ENCODE measurements around the gene RPSA.

Gene RPSA

DNA sequence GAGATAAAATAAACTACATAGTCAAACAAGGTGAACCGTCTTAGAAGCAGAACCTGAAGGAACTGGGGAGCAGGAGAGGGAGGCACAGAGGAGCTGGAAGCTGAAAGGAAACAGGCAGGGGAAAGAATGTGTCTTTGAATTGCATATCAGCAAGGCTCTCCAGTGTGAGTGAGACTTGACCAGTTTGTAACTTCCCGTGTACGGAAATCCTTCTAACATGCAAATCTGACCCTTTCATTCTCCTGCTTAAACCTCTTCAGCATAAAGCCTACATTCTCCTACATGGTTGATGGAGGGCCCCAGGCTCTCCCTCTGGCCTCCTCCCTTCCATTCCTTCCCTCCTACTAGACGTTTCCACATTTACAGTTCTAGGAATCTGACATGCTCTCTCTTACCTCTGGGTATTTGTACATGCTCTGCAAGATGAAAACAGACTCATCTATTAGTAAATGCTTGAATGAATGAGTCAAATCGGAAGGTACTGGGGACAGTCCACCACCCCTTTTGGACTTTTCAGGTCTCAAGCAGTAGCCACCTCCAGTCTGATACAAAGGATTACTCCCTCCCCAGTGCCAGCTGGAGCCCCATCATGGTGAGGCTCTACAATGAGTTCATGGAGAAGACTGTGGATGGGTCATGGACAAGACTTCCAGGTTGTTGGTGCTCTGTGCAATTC lies 29.4 kb upstream of the RPSA start:
- peak; percentile 14 for DNase-seq (ENCODE audit: low read depth)
- TF ChIP-seq, protein P1, sequence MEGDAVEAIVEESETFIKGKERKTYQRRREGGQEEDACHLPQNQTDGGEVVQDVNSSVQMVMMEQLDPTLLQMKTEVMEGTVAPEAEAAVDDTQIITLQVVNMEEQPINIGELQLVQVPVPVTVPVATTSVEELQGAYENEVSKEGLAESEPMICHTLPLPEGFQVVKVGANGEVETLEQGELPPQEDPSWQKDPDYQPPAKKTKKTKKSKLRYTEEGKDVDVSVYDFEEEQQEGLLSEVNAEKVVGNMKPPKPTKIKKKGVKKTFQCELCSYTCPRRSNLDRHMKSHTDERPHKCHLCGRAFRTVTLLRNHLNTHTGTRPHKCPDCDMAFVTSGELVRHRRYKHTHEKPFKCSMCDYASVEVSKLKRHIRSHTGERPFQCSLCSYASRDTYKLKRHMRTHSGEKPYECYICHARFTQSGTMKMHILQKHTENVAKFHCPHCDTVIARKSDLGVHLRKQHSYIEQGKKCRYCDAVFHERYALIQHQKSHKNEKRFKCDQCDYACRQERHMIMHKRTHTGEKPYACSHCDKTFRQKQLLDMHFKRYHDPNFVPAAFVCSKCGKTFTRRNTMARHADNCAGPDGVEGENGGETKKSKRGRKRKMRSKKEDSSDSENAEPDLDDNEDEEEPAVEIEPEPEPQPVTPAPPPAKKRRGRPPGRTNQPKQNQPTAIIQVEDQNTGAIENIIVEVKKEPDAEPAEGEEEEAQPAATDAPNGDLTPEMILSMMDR (IDR thresholded peaks at IDR 0.05; ENCODE audit: low read length, missing control alignments) = no peak
- H3K4me3 ChIP-seq (replicated peaks; ENCODE audit: low read depth, low read length) = no peak overlapping the region

DNA sequence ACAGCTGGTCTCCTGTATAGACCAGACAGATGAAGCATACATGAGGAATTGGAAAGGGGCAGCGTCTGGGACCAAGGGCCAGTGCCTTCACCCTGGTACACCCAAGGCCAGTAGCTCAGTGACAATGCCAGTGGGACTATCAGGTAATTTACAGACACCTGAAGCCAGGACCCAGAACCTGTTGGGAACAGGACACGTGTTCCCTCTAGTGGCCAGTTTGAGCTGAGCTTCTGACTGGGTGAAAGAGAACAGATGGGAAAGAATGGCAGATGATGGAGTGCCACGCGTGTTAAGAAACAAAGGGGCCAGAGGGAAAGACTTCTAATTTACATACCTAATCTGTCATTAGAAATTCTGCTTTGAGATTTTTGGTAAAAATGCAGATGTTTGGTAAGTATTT lies 28.4 kb upstream of the RPSA start:
- H3K4me3 ChIP-seq (replicated peaks; ENCODE audit: low read depth, low read length) = no peak overlapping the region
- peak; percentile 41 for DNase-seq (ENCODE audit: low read depth)
- TF ChIP-seq, protein P1 (IDR thresholded peaks at IDR 0.05; ENCODE audit: low read length, missing control alignments) = peak; percentile 73

DNA sequence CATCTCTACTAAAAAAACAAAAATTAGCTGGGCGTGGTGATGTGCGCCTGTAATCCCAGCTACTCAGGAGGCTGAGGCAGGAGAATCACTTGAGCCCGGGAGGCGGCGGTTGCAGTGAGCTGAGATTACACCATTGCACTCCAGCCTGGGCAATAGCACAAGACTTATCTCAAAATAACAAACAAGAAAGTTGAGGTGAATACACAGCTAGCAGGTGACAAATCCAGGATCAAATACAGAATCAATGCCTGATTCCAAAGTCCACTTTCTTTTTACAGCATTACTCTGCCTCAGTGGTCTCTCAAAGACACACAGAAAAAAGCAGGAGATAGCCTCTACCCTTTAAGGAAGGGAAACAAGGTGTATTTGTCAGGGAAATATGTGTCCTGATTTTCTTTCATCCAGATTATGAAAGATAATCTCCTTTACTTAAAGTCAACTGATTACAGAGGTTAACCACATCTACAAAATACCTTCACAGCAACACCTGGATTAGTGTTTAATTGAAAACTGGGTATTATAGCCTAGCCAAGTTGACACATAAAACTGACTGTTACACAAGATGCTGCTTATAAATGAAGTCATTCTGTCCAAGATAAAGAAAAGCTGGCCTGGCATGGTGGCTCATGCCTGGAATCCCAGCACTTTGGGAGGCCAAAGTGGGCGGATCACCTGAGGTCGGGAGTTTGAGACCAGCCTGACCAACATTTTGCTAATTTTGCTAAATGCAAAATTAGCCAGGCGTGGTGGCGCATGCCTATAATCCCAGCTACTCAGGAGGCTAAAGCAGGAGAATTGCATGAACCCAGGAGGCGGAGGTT lies 27.4 kb upstream of the RPSA start:
- H3K4me3 ChIP-seq (replicated peaks; ENCODE audit: low read depth, low read length) = no peak overlapping the region
- TF ChIP-seq, protein P1 (IDR thresholded peaks at IDR 0.05; ENCODE audit: low read length, missing control alignments) = no peak
- no peak for DNase-seq (ENCODE audit: low read depth)

DNA sequence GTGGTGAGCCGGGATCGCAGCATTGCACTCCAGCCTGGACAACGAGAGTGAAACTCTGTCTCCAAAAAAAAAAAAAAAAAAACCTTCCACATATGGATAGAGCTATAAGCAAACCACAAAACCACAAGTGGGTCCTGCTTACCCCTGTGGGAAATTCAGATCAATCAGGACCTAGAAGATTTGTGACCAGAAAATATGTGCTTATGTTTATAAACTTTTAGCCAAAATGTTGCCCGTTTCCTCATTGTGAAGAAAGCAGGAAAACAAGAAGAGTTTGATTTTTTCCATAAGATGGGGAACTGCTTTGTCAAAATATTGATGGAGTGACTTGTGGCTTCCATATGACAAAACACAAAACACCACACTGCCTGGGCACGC lies 26.8 kb upstream of the RPSA start:
- no peak for DNase-seq (ENCODE audit: low read depth)
- TF ChIP-seq, protein P1 (IDR thresholded peaks at IDR 0.05; ENCODE audit: low read length, missing control alignments) = no peak

DNA sequence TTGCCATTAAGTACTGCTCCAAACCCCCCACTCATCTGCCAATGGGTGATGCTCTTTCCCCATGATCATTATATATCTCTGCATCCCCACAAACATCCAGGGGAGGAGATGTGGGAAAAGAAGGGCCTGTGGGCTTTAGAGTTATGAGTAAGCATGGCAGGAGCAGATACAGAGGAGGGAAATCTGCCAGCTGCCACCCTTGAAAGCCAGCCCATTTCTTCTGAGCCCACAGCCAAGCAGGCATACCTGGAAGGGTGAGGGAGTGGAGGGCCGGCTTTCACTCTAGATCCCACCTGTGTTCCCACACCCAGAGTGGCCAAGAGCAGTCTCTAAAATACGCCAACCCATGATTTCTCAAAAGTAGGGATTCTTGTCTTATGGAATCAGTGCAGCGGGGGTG lies 25.1 kb upstream of the RPSA start:
- TF ChIP-seq, protein P1 (IDR thresholded peaks at IDR 0.05; ENCODE audit: low read length, missing control alignments) = no peak
- DNase-seq (ENCODE audit: low read depth) = no peak
- no peak overlapping the region for H3K4me3 ChIP-seq (replicated peaks; ENCODE audit: low read depth, low read length)

More for the DNA sequence above, 26.8 kb upstream of the RPSA start:
- no peak overlapping the region for H3K4me3 ChIP-seq (replicated peaks; ENCODE audit: low read depth, low read length)

DNA sequence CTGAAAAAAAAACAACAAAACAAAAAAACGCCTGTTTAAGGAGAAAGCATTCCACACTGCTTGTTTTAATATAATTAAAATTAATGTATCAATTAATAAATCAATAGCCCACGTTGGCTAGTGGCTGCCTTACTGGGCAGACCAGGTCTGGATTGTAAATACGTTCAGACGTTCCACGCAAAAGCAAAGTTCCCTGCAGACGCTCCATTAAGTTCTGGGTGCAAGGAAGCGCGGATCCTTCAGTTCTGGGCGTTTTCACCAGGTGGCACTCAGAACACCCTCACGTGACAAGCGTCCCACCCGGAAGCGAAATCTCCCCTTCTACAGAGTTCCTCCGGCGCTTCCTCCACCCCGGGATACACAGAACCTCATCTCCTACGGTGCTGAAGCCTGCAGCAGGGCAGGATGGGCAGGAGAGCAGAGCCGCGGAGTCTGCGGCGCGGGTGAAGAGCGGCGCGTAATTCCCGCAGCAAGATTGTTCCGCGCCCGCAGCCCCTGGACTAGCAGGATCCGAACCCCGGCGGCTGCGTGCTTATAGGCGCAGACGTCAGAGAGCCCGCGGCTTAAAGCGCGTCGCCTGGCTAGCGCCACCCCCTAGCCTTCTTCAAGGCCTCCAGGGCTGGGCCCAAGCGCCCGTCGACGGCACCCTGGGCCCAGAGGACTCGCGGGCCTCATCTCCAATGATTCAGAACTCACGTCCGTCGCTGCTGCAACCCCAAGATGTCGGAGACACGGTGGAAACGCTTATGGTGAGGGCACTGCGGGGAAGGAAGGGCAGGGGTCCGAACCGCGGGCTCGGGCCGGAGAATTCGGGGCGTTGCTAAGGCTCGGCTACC lies 23.3 kb upstream of the RPSA start, which contains the start of gene SLC25A38:
TSS of gene SLC25A38 (plus strand) at position 326 of the 836 bp plus-strand sequence. CDS start at position 681, 355 bp downstream.
- TF ChIP-seq, protein P1 (IDR thresholded peaks at IDR 0.05; ENCODE audit: low read length, missing control alignments) = peak; percentile 36
- peak within 1 kb of the TSS; percentile 90 for H3K4me3 ChIP-seq (replicated peaks; ENCODE audit: low read depth, low read length)
- DNase-seq (ENCODE audit: low read depth) = peak; percentile 89

All from fibroblast of pulmonary artery (primary cell).